Suppressor macrophage (primary cell): Measurements from ENCODE around the gene TLR9.

Experiments used
- DNase-seq, 4 experiments: peaks; one replicate each; pipeline ENCODE4 v3.0.0-alpha.2; 2020 to 2022

Gene TLR9

GRCh38 chr3:52247409-52248164, 22.1 kb upstream of the TLR9 start:
- peak in 3 of 4 experiments; percentile 40 to 53 (median 41) for DNase-seq

GRCh38 chr3:52246728-52247408, 21.4 kb upstream of the TLR9 start:
- peak; percentile 66 to 84 (median 78) for DNase-seq

- no peak for DNase-seq
Observed at GRCh38 chr3:52246264-52246620, 20.8 kb upstream of the TLR9 start.

GRCh38 chr3:52245322-52246263, 20.1 kb upstream of the TLR9 start, which contains the start of gene PPM1M:
PPM1M (plus strand) TSS chr3:52245759; CDS start chr3:52245825, 66 bp downstream.
- peak; percentile 70 to 86 (median 78) for DNase-seq

GRCh38 chr3:52243791-52244628, 18.6 kb upstream of the TLR9 start:
- DNase-seq, result peak; percentile 92 to 98 (median 94)

- no peak for DNase-seq
Observed at GRCh38 chr3:52242039-52242438, 16.6 kb upstream of the TLR9 start.

- DNase-seq, result no peak
Observed at GRCh38 chr3:52240886-52241370, 15.5 kb upstream of the TLR9 start.

GRCh38 chr3:52240059-52240885, 14.8 kb upstream of the TLR9 start:
- peak; percentile 81 to 92 (median 88) for DNase-seq

DNA sequence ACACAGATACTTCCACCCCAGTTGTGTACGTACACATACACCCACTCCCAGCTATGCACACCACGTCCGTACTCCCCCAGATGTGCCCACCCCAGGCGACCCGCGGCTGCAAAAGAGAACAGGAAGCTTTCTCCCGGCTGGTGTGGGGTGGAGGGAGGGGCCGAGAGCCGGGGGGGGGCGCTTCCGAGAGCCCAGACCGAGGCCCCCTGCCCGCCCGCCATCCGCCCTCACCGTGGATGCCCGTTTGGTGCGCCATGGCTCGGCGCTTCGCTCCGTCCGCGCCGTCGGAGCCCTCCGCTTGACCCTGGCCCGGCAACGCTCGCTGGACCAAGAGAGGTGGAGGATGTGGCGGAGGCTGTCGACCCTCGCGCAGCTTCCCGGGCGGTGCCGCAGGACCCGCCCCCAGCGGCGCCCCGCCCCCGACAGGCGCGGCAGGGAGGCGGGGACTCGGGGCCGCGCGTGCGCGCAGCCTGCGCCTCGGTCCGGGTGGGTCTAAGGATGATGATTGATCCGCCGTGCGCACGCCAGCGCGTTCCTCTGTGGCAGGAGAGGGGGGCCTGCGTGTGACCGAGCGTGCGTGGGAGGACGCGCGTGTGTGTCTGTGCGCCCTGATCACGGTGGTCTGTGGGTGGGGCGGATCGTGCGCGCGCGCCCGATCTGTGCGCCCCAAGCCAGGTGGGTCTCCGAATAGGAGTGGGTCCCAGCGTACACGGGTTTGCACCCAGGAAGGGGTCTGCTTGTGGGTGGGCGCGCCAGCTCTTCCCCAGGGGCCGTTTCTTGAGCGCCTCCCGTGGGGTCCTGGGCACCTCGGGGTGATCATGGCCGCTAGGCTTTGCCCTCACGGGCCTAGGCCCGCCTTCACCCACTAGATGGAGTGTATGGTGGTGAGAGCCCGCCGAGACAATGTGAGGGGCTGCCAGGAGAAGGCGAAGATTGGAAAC, 13.6 kb upstream of the TLR9 start, which contains the start of gene TWF2:
TSS of gene TWF2 (minus strand) at position 398 of the 941 bp plus-strand sequence. CDS start at position 256, 142 bp downstream.
- DNase-seq, result peak; percentile 92 to 97 (median 94)

DNA sequence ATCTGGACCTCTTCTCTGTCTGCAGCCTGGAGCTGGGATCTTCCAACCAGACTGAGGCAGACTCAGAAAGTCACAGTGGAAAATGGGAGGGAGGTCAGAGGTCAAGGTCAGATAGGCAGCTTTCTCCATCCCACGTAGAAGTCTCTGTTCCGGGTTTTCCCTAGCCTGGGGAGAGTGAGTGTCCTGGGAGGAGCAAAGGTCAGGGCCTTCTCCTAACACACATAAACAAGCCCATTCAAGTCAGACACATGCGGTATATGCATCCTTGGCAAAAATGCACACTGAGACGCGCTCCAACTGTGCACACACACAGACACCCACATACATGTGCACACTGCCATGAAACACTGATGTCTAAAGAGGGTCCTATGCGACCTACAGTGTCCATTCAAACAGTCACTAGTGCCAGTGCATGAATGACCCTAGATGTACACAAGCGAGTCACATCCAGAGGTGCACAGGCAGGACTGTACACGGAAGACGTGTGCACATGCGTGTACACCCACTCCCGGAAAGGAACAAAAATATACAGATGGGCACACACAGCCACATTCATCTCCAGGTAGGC, 12.8 kb upstream of the TLR9 start:
- DNase-seq, result peak; percentile 65 to 83 (median 78)

- DNase-seq, result peak; percentile 84 to 92 (median 90)
Observed at GRCh38 chr3:52237657-52238172, 12.3 kb upstream of the TLR9 start.

DNA sequence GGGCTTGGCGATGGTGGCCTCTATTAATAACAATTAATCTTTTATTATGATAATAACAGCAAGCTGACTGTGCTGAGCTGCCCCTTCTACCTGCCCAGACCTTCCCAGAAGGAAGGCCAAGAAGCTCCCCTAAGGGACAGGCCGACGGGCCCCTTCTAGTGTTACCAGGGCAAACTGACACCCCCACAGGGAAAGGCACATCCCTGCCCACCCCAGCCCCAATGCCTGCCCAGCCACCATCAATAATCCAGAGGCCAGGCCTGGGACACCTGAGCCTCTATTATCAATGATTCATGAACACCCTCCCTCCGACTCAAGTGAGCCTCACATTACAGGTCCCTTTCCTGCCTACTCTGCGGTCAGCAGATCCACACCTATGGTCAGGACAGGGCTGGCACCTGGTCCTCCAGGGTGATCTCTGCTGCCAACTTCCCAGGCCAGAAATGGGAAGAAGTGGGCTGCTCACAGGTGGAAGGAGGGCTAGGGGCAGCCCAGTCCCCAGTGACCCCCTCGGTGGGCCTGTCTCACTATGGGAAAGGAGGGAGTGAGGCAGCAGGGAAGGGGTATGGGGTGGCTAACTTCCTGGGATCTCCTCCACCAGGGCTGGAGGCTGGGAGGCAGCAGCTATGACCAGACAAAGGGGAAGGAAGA, 11.7 kb upstream of the TLR9 start:
- no peak for DNase-seq

DNA sequence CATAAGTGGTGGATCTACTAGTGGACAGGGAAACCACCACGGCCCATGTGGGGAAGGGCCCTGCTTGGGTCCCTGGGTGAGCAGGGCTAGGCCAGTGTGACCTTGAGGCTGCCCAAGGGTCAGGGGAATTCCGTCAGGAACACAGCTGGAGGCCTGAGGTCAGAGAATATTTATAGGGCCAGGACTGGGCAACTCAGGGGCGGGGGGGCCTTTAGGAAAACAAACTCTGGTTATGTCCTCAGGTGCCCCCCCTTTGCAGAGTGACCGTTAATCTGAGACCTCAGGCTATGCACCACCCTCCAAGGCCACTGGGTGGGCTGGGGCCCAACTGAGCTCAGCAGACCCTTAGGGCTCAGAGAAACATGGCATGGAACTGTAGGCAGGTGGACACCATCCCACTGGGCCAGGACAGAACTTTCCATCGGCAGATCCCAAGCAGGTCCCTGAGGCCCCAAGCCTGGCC, 11.0 kb upstream of the TLR9 start:
- DNase-seq, result no peak

DNA sequence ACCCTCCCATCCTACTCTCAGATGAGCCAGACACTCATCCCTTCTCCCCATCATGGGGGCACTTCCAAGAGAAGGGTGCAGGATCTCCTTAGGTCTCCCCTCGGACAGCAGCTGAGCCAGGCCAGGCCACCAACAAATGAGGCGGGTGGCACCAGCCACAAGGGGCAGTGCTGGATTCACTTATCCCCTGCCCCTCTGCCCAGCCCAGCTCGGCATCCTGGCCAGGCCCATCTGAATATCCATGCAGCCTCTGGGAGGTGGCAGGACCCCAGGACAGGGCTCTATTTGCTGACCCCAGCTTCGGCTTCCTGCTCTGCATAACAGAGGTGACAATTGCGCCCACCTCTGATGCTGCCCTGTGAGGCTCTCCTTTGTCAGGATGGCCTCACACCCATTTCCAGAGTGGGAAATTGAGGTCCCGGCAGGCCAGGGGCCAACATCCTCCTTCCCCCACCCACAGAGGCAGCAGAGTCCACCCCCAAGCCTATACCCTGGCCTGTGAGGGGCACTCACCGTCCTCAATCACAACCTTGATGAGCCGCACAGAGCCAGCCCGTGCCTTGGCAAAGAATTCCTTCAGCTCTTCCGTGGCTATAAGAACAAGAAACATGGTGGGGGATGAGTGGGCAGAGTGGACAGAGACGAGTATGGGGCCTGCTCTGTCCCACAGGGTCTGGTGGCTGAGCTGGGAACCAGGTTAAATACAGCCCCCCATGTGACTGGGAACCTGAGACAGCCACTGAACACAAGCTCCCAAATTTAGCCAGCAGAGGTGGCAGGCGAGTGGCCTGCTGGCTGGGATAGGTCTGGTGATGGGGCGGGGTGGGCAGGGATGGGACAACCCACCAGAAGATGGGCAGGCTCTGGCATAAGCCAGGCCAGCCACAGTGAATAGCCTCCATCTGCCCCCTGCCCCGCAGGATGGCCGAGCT, 9.3 kb upstream of the TLR9 start:
- no peak for DNase-seq

GRCh38 chr3:52233968-52234367, 8.5 kb upstream of the TLR9 start:
- DNase-seq, result no peak

DNA sequence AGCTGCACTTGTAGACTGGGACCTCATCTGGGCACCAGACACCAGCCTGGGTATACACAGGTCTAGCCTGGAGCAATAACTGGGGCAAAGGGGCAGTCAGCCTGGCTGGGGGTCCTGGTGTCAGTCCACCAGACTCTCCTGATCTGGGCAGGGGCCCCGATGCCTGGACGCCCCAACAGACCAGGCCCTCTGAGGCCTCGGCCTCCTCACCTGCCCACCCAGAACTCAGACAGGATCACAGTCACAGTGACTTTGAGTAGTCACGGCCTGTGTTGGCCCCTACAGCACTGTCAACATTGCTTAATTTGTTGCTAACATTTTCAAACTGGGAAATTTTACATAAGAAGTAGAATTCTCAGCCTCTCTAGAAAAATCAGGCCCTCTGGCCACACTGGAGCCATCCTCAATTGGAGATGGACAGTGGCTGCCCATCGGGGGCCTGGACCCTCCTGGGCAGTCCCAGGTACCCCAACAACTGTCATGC, 7.7 kb upstream of the TLR9 start:
- DNase-seq, result no peak
